Measurements from ENCODE around the gene SP3. TPM values are rescaled to one million over a fixed set of nuclear protein-coding genes. Genes with fewer than 3 reads are reported as not detected.
A peak's percentile ranks its signal among the peaks of the same experiment; 100 is the strongest.

Gene SP3
- total RNA-seq, 1 donor = 115 TPM

GRCh38 chr2:173997753-173998152 lies 32.6 kb upstream of the SP3 start:
- DNase-seq (ENCODE audit: low read depth) = peak; percentile 46
- no peak for TF ChIP-seq CTCF (IDR thresholded peaks at IDR 0.05; ENCODE audit: insufficient read depth, low read length)

GRCh38 chr2:173997269-173997668 lies 32.1 kb upstream of the SP3 start:
- no peak overlapping the region for H3K4me3 ChIP-seq (ENCODE audit: low read depth, low read length)
- DNase-seq (ENCODE audit: low read depth) = peak; percentile 68
- TF ChIP-seq CTCF (IDR thresholded peaks at IDR 0.05; ENCODE audit: insufficient read depth, low read length) = no peak

More at GRCh38 chr2:173997753-173998152, 32.6 kb upstream of the SP3 start:
- no peak overlapping the region for H3K4me3 ChIP-seq (ENCODE audit: low read depth, low read length)

GRCh38 chr2:173996766-173997165 lies 31.6 kb upstream of the SP3 start:
- TF ChIP-seq CTCF (IDR thresholded peaks at IDR 0.05; ENCODE audit: insufficient read depth, low read length) = no peak
- peak; percentile 55 for DNase-seq (ENCODE audit: low read depth)
- H3K4me3 ChIP-seq (ENCODE audit: low read depth, low read length) = no peak overlapping the region

GRCh38 chr2:173993459-173993858 lies 28.3 kb upstream of the SP3 start:
- H3K4me3 ChIP-seq (ENCODE audit: low read depth, low read length) = no peak overlapping the region
- TF ChIP-seq CTCF (IDR thresholded peaks at IDR 0.05; ENCODE audit: insufficient read depth, low read length) = no peak
- DNase-seq (ENCODE audit: low read depth) = no peak

GRCh38 chr2:173991856-173992588 lies 26.8 kb upstream of the SP3 start:
- DNase-seq (ENCODE audit: low read depth) = peak; percentile 94
- peak overlapping the region; percentile 18 for H3K4me3 ChIP-seq (ENCODE audit: low read depth, low read length)
- no peak for TF ChIP-seq CTCF (IDR thresholded peaks at IDR 0.05; ENCODE audit: insufficient read depth, low read length)

- peak; percentile 94 for DNase-seq (ENCODE audit: low read depth)
- H3K4me3 ChIP-seq (ENCODE audit: low read depth, low read length) = peak overlapping the region; percentile 14
- TF ChIP-seq CTCF (IDR thresholded peaks at IDR 0.05; ENCODE audit: insufficient read depth, low read length) = no peak
Measured at GRCh38 chr2:173990970-173991819, 26.0 kb upstream of the SP3 start.

Data from fibroblast of the aortic adventitia (primary cell).